Stimulated activated CD4-positive, alpha-beta T cell treated with anti-CD3 and anti-CD28 coated beads, Interleukin-15, amount 100 ng/mL, for 24 hours (primary cell): Measurements from ENCODE around the gene LENG9.
A peak's percentile ranks its signal among the peaks of the same experiment; 100 is the strongest.
"Not testable (repeated sequence)": the region's sequence is repeated elsewhere in the genome, so short reads cannot be mapped to it uniquely, and the experiment has no call there.

ENCODE experiments used
- DNase-seq: peaks from one replicate; pipeline ENCODE4 v3.0.0-alpha.2; 2020

The LENG9 gene

GRCh38 chr19:54477650-54478049 is 14.1 kb upstream of the LENG9 start:
- DNase-seq: no peak

- DNase-seq: no peak
Observed at GRCh38 chr19:54475706-54476105, 12.1 kb upstream of the LENG9 start.

- no peak for DNase-seq
Observed at GRCh38 chr19:54473892-54474372, 10.4 kb upstream of the LENG9 start.

GRCh38 chr19:54473071-54473891 is 9.7 kb upstream of the LENG9 start, which contains the start of gene CDC42EP5:
CDC42EP5 (minus strand) TSS chr19:54473296; CDS start chr19:54465547, 7,749 bp downstream.
- DNase-seq: no peak

GRCh38 chr19:54470991-54471782 is 7.6 kb upstream of the LENG9 start:
- no peak for DNase-seq

- DNase-seq: no peak
Observed at GRCh38 chr19:54470276-54470887, 6.8 kb upstream of the LENG9 start.

GRCh38 chr19:54469496-54469934 is 5.9 kb upstream of the LENG9 start:
- DNase-seq: no peak

GRCh38 chr19:54466110-54466480 is 2.5 kb upstream of the LENG9 start:
- not testable (repeated sequence) for DNase-seq

- no peak for DNase-seq
Observed at GRCh38 chr19:54465426-54466109, 2.0 kb upstream of the LENG9 start.

GRCh38 chr19:54464630-54465425 is 1.2 kb upstream of the LENG9 start:
- DNase-seq: peak; percentile 91

- peak; percentile 93 for DNase-seq
Observed at GRCh38 chr19:54464044-54464629, 559 bp upstream of the LENG9 start.

- peak; percentile 75 for DNase-seq
Observed at GRCh38 chr19:54462655-54463530, 685 bp downstream of the LENG9 start.

GRCh38 chr19:54462047-54462654 is 1.4 kb downstream of the LENG9 start:
- no peak for DNase-seq

- DNase-seq: no peak
Observed at GRCh38 chr19:54461613-54462012, 2.0 kb downstream of the LENG9 start.

GRCh38 chr19:54461210-54461609 is 2.4 kb downstream of the LENG9 start:
- DNase-seq: no peak

GRCh38 chr19:54460230-54461005 is 3.2 kb downstream of the LENG9 start:
- DNase-seq: no peak

- DNase-seq: no peak
Observed at GRCh38 chr19:54459282-54460229, 4.0 kb downstream of the LENG9 start.
